IMR-90 (cell line): ENCODE results near the gene PIGP. TPM values are rescaled to one million over a fixed set of nuclear protein-coding genes. Genes with fewer than 3 reads are reported as not detected.

Experiments
- ATAC-seq: fragments of 200-7000 bp; cut with Tn5 transposase; 2 replicates; pipeline ENCODE4 v1.9.1; 2020; ENCODE audit warnings: low read depth, mild to moderate bottlenecking, moderate library complexity
- BruUV-seq: library from RNA; stranded (reverse); fragments of 400-500 nt; replicated peaks from 2 replicates; lab custom pipeline; 2021; lab: Mats Ljungman, UMichigan
- CTCF ChIA-PET: fragments of 300-600 bp; formaldehyde crosslinking; extraction: SDS; loops from one replicate; lab custom pipeline; 2021; ENCODE audit warnings: antibody characterized with exemption; lab: Yijun Ruan, JAX
- POLR2A ChIA-PET: fragments of 300-600 bp; sonication (Branson Sonifier 250); formaldehyde crosslinking; loops from one replicate; lab custom pipeline; 2022; ENCODE audit warnings: antibody characterized with exemption; ENCODE audit not compliant: unreplicated experiment; lab: Charles Lee
- DNase-seq: peaks from one replicate; pipeline ENCODE4 v3.0.0; 2013
- H2AFZ ChIP-seq: replicated peaks from 2 replicates; pipeline ENCODE3; 2013; ENCODE audit warnings: low read length, mild to moderate bottlenecking; ENCODE audit not compliant: poor library complexity
- H2AK5ac ChIP-seq: 2 replicates; pipeline ENCODE4 v1.6.1; 2013; ENCODE audit warnings: low read depth, low read length, inconsistent platforms
- H2AK9ac ChIP-seq: replicated peaks from 2 replicates; pipeline ENCODE3; 2013; ENCODE audit warnings: mild to moderate bottlenecking, low read depth, low read length, moderate library complexity; ENCODE audit not compliant: poor library complexity
- H2BK120ac ChIP-seq: 2 replicates; pipeline ENCODE4 v1.6.1; 2013; ENCODE audit warnings: low read depth, low read length, inconsistent platforms
- H2BK15ac ChIP-seq: 3 replicates; pipeline ENCODE4 v1.6.1; 2013; ENCODE audit warnings: low read depth, low read length, inconsistent platforms
- H2BK20ac ChIP-seq: 2 replicates; pipeline ENCODE4 v1.6.1; 2013; ENCODE audit warnings: low read depth, mild to moderate bottlenecking, inconsistent platforms, low read length, moderate library complexity
- H2BK5ac ChIP-seq: 2 replicates; pipeline ENCODE4 v1.6.1; 2013; ENCODE audit warnings: mild to moderate bottlenecking, low read depth, low read length, inconsistent platforms; ENCODE audit not compliant: poor library complexity, severe bottlenecking
- H3K14ac ChIP-seq: replicated peaks from 2 replicates; pipeline ENCODE4 v1.6.1; 2013; ENCODE audit warnings: low read depth, low read length, inconsistent platforms
- H3K18ac ChIP-seq: 2 replicates; pipeline ENCODE4 v1.6.1; 2013; ENCODE audit warnings: low read depth, low read length, control low read depth
- H3K23ac ChIP-seq: 2 replicates; pipeline ENCODE4 v1.6.1; 2013; ENCODE audit warnings: low read depth, low read length, inconsistent platforms
- H3K27ac ChIP-seq: 2 replicates; pipeline ENCODE4 v1.5.1; 2013; ENCODE audit warnings: mild to moderate bottlenecking, control low read depth, low read length; ENCODE audit not compliant: insufficient read depth
- H3K27me3 ChIP-seq: 2 replicates; pipeline ENCODE4 v1.6.1; 2013; ENCODE audit warnings: low read length; ENCODE audit not compliant: control insufficient read depth, insufficient read depth
- H3K36me3 ChIP-seq: 2 replicates; pipeline ENCODE4 v1.6.1; 2013; ENCODE audit warnings: low read length, mixed read lengths; ENCODE audit not compliant: control insufficient read depth, insufficient read depth
- H3K4ac ChIP-seq: 2 replicates; pipeline ENCODE4 v1.6.1; 2013; ENCODE audit warnings: low read depth, low read length, inconsistent platforms
- H3K4me1 ChIP-seq: 2 replicates; pipeline ENCODE4 v1.6.1; 2013; ENCODE audit warnings: low read length, mixed read lengths; ENCODE audit not compliant: control insufficient read depth, insufficient read depth
- H3K4me2 ChIP-seq: 2 replicates; pipeline ENCODE4 v1.6.1; 2013; ENCODE audit warnings: low read depth, mild to moderate bottlenecking, control low read depth, low read length, moderate library complexity
- H3K4me3 ChIP-seq: 2 replicates; pipeline ENCODE4 v1.5.1; 2013; ENCODE audit warnings: low read depth, mild to moderate bottlenecking, control low read depth, low read length, moderate library complexity; ENCODE audit not compliant: insufficient read depth
- H3K56ac ChIP-seq: 2 replicates; pipeline ENCODE4 v1.6.1; 2013; ENCODE audit warnings: low read length, inconsistent platforms; ENCODE audit not compliant: insufficient read depth; ENCODE audit errors: extremely low read depth
- H3K79me1 ChIP-seq, 2 experiments: 2 replicates each; pipeline ENCODE4 v1.6.1; 2013; ENCODE audit warnings: low read length in 2 of 2, inconsistent platforms in 1 of 2, low read depth in 1 of 2
- H3K9ac ChIP-seq: 2 replicates; pipeline ENCODE4 v1.6.1; 2013; ENCODE audit warnings: low read depth, low read length, control low read depth
- H3K9me1 ChIP-seq: 2 replicates; pipeline ENCODE4 v1.6.1; 2013; ENCODE audit warnings: low read length, inconsistent platforms; ENCODE audit not compliant: insufficient read depth
- H3K9me3 ChIP-seq: 2 replicates; pipeline ENCODE4 v1.6.1; 2013; ENCODE audit warnings: low read length; ENCODE audit not compliant: control insufficient read depth, insufficient read depth
- H4K20me1 ChIP-seq: 2 replicates; pipeline ENCODE4 v1.6.1; 2013; ENCODE audit warnings: low read length, inconsistent platforms; ENCODE audit not compliant: insufficient read depth
- H4K5ac ChIP-seq: 2 replicates; pipeline ENCODE4 v1.6.1; 2013; ENCODE audit warnings: mild to moderate bottlenecking, low read depth, low read length, control low read depth
- H4K8ac ChIP-seq, 2 experiments: 2 replicates each; pipeline ENCODE4 v1.6.1; 2013; ENCODE audit warnings: low read depth in 2 of 2, low read length in 2 of 2, control low read depth in 1 of 2, inconsistent platforms in 1 of 2
- H4K91ac ChIP-seq: 2 replicates; pipeline ENCODE4 v1.6.1; 2013; ENCODE audit warnings: low read depth, low read length, inconsistent platforms; ENCODE audit not compliant: insufficient read depth
- BHLHE40 ChIP-seq: fragments of 150-350 bp; IDR thresholded peaks from 2 replicates; pipeline ENCODE4 v1.6.1; 2016; ENCODE audit warnings: mild to moderate bottlenecking, low read depth, low read length
- CEBPB ChIP-seq: IDR thresholded peaks from 2 replicates; pipeline ENCODE4 v1.6.1; 2012; ENCODE audit warnings: low read depth, low read length, improper control_type of control experiment
- CHD1 ChIP-seq: IDR thresholded peaks from 2 replicates; pipeline ENCODE4 v1.6.1; 2012; ENCODE audit warnings: low read depth, low read length, improper control_type of control experiment
- CTCF ChIP-seq: conservative IDR thresholded peaks from 2 replicates; pipeline ENCODE4 v1.5.1; 2012; ENCODE audit warnings: mild to moderate bottlenecking, low read depth, low read length, improper control_type of control experiment
- FOS ChIP-seq: fragments of 150-350 bp; IDR thresholded peaks from 2 replicates; pipeline ENCODE4 v1.6.1; 2016; ENCODE audit warnings: low read depth, low read length
- MAFK ChIP-seq: IDR thresholded peaks from 2 replicates; pipeline ENCODE4 v1.6.1; 2012; ENCODE audit warnings: low read depth, low read length, improper control_type of control experiment
- MAZ ChIP-seq: IDR thresholded peaks from 2 replicates; pipeline ENCODE4 v1.6.1; 2012; ENCODE audit warnings: low read depth, mild to moderate bottlenecking, low read length, improper control_type of control experiment, moderate library complexity, borderline replicate concordance
- MXI1 ChIP-seq: IDR thresholded peaks from 2 replicates; pipeline ENCODE4 v1.6.1; 2012; ENCODE audit warnings: low read depth, mild to moderate bottlenecking, low read length, moderate library complexity, borderline replicate concordance
- NFE2L2 ChIP-seq: fragments of 150-350 bp; IDR thresholded peaks from 2 replicates; pipeline ENCODE4 v1.6.1; 2016; ENCODE audit warnings: low read depth, mild to moderate bottlenecking, low read length
- POLR2A ChIP-seq: IDR thresholded peaks from 2 replicates; pipeline ENCODE4 v1.6.1; 2012; ENCODE audit warnings: mild to moderate bottlenecking, low read depth, low read length
- RAD21 ChIP-seq: IDR thresholded peaks from 2 replicates; pipeline ENCODE4 v1.6.1; 2012; ENCODE audit warnings: low read length, improper control_type of control experiment
- RCOR1 ChIP-seq: IDR thresholded peaks from 2 replicates; pipeline ENCODE4 v1.6.1; 2012; ENCODE audit warnings: mild to moderate bottlenecking, low read length, improper control_type of control experiment; ENCODE audit not compliant: insufficient replicate concordance
- RFX5 ChIP-seq: IDR thresholded peaks from 2 replicates; pipeline ENCODE4 v1.8.0; 2012; ENCODE audit warnings: low read depth, mild to moderate bottlenecking, low read length, moderate library complexity
- SMC3 ChIP-seq: fragments of 150-350 bp; IDR thresholded peaks from 2 replicates; pipeline ENCODE4 v1.6.1; 2016; ENCODE audit warnings: low read depth, mild to moderate bottlenecking, antibody characterized with exemption, low read length, moderate library complexity
- USF2 ChIP-seq: fragments of 150-350 bp; IDR thresholded peaks from 2 replicates; pipeline ENCODE4 v1.6.1; 2017; ENCODE audit warnings: mild to moderate bottlenecking, antibody characterized with exemption, low read length, low read depth
- WGBS, 2 experiments: methylation state at CpG; one replicate each; pipeline versions ENCODE4 v1.1.5 to v1.1.7; 2013; ENCODE audit warnings: missing lambda C conversion rate in 2 of 2; ENCODE audit not compliant: insufficient read length in 1 of 2; ENCODE audit errors: extremely low coverage in 2 of 2; 5-methylcytosine and 5-hydroxymethylcytosine counted together
- dilution Hi-C: fragments of 300-500 bp; cut with HindIII; formaldehyde crosslinking; loops from one replicate; pipeline ENCODE4 v1.14.3; 2018; ENCODE audit warnings: low sequenced_read_pairs; ENCODE audit not compliant: unreplicated experiment
- in situ Hi-C: fragments of 300-500 bp; cut with MboI; formaldehyde crosslinking; loops from 3 replicates; pipeline ENCODE4 v1.14.3; 2019; ENCODE audit warnings: low sequenced_read_pairs, inconsistent platforms, mixed read lengths
- intact Hi-C: fragments of 100-400 bp; cut with micrococcal nuclease; formaldehyde crosslinking; loops from 2 replicates; pipeline ENCODE4 v1.10.0; 2022
- polyA plus RNA-seq, 3 experiments: library from polyadenylated mRNA; depleted of rRNA; stranded (reverse); fragments of >200 nt; gene quantifications; 2 replicates each; pipeline ENCODE4 v1.2.3, GENCODE V29; 2012; ENCODE audit warnings: low replicate concordance in 1 of 3
- total RNA-seq: library from RNA; depleted of rRNA; stranded (reverse); fragments of >200 nt; gene quantifications from 2 replicates; pipeline ENCODE4 v1.2.3, GENCODE V29; 2012

PIGP gene
- total and polyA plus RNA-seq, 2 of the 4 experiments (the other 2 are of a cell fraction) = 4.1 to 15.4 TPM

- CTCF ChIA-PET = interaction anchor here (0.6 to 1.3 kb wide), 3 partner anchors 14 to 543 kb away, joined by 3 to 4 read pairs (median 4); no protein-coding TSS in a partner anchor
- H3K4me1 ChIP-seq = no peaks in the 10 kb centered on the region
- no peak overlapping the region for H2BK15ac ChIP-seq
- dilution Hi-C loops (no loop called here), in situ Hi-C loops (no loop called here), intact Hi-C loops (no loop called here)
- H2BK20ac ChIP-seq = no peak overlapping the region
- no peaks in the 10 kb centered on the region for H4K20me1 ChIP-seq
- H4K91ac ChIP-seq = no peak overlapping the region
- peaks cover 8% of the 10 kb centered on the region for H3K27me3 ChIP-seq
- no peak overlapping the region for H3K9ac ChIP-seq
- TF ChIP-seq CHD1 (no peak), BHLHE40 (no peak), CTCF (no peak), USF2 (no peak), MAFK (no peak), NFE2L2 (no peak), POLR2A (no peak), RAD21 (no peak), RCOR1 (no peak), RFX5 (no peak), MXI1 (no peak), SMC3 (no peak), MAZ (no peak), CEBPB (no peak), FOS (no peak)
- no peak overlapping the region for H2AK9ac ChIP-seq
- H3K18ac ChIP-seq = no peak overlapping the region
- BruUV-seq = no TSS peak
- no peak overlapping the region for H3K56ac ChIP-seq
- no peak overlapping the region for H2BK120ac ChIP-seq
- ATAC-seq (no peak), DNase-seq (no peak)
- no peak overlapping the region for H3K27ac ChIP-seq
- no peak overlapping the region for H3K4ac ChIP-seq
- H4K5ac ChIP-seq = no peak overlapping the region
- no peaks in the 10 kb centered on the region for H3K9me1 ChIP-seq
- no peak overlapping the region for H3K14ac ChIP-seq
- no peak overlapping the region for H2AFZ ChIP-seq
- H3K4me3 ChIP-seq = no peak overlapping the region
- no peak overlapping the region for H2AK5ac ChIP-seq
- no peaks in the 10 kb centered on the region for H3K79me1 ChIP-seq
- H4K8ac ChIP-seq = no peak overlapping the region
- POLR2A ChIA-PET = no interaction called here
- no peaks in the 10 kb centered on the region for H3K9me3 ChIP-seq
- H3K23ac ChIP-seq = no peak overlapping the region
- H3K4me2 ChIP-seq = no peak overlapping the region
- no peaks in the 10 kb centered on the region for H3K36me3 ChIP-seq
- H2BK5ac ChIP-seq = no peak overlapping the region
- 40% methylated on average over 1 of the region's 9 CpGs; no CpG with 5 or more reads in 1 of the 2 experiments for WGBS, 2 experiments
These were observed 33.3 kb downstream of the PIGP start for GRCh38 chr21:37039411-37040075.
